ENCODE data around the gene ANKRD23.
A peak's percentile ranks its signal among the peaks of the same experiment; 100 is the strongest.
"Not testable (repeated sequence)": the region's sequence is repeated elsewhere in the genome, so short reads cannot be mapped to it uniquely, and the experiment has no call there.

ANKRD23 gene

DNA sequence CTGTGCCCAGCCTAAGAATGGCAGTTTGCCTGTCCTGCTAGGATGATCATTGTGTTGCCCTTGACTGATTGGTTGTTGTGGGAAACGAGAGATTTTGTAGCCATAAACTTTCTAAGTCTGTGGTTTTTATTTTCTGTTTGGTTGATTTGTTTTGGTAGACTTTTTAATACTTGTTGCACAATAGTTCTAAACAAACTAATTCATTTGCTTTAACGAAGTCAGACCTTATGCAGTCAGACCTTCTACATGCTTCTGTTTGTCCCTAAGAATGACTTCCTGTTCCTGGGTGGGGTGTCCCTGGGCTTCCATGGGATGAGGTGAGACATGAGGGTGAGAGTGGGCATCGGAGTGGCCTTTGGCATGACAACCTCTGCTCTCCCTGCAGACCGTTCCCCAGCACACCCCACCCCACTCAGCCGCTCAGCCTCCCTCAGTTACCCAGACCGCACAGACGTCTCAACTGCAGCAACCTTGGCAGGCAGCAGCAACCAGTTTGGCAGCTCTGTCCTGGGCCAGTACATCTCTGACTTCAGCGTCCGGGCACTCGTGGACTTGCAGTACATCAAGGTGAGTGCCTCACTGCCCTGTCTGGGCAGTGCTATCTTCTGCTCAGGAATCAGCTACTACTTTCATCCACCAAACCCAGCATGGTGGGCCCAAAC, 35.5 kb downstream of the ANKRD23 start:
- peak; percentile 53 for DNase-seq (ENCODE audit: low read depth)
- TF ChIP-seq, protein P1, sequence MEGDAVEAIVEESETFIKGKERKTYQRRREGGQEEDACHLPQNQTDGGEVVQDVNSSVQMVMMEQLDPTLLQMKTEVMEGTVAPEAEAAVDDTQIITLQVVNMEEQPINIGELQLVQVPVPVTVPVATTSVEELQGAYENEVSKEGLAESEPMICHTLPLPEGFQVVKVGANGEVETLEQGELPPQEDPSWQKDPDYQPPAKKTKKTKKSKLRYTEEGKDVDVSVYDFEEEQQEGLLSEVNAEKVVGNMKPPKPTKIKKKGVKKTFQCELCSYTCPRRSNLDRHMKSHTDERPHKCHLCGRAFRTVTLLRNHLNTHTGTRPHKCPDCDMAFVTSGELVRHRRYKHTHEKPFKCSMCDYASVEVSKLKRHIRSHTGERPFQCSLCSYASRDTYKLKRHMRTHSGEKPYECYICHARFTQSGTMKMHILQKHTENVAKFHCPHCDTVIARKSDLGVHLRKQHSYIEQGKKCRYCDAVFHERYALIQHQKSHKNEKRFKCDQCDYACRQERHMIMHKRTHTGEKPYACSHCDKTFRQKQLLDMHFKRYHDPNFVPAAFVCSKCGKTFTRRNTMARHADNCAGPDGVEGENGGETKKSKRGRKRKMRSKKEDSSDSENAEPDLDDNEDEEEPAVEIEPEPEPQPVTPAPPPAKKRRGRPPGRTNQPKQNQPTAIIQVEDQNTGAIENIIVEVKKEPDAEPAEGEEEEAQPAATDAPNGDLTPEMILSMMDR (IDR thresholded peaks at IDR 0.05; ENCODE audit: control insufficient read depth, extremely low read depth, insufficient read depth) = no peak
- no peak overlapping the region for H3K4me3 ChIP-seq (ENCODE audit: low read depth, low read length)

DNA sequence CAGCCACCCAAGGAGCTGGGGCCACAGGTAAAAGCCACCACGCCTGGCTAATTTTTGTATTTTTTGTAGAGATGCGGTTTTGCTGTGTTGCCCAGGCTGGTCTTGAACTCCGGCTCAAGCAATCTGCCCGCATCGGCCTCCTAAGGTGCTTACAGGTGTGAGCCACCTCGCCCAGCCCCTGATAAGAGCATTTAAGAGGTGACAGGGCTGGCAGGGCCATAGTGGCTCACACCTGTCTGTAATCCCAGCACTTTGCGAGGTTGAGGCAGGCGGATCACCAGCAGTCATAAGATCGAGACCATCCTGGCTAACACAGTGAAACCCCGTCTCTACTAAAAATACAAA, 36.7 kb downstream of the ANKRD23 start:
- DNase-seq (ENCODE audit: low read depth) = no peak
- TF ChIP-seq, protein P1 (IDR thresholded peaks at IDR 0.05; ENCODE audit: control insufficient read depth, extremely low read depth, insufficient read depth) = no peak
- no peak overlapping the region for H3K4me3 ChIP-seq (ENCODE audit: low read depth, low read length)

DNA sequence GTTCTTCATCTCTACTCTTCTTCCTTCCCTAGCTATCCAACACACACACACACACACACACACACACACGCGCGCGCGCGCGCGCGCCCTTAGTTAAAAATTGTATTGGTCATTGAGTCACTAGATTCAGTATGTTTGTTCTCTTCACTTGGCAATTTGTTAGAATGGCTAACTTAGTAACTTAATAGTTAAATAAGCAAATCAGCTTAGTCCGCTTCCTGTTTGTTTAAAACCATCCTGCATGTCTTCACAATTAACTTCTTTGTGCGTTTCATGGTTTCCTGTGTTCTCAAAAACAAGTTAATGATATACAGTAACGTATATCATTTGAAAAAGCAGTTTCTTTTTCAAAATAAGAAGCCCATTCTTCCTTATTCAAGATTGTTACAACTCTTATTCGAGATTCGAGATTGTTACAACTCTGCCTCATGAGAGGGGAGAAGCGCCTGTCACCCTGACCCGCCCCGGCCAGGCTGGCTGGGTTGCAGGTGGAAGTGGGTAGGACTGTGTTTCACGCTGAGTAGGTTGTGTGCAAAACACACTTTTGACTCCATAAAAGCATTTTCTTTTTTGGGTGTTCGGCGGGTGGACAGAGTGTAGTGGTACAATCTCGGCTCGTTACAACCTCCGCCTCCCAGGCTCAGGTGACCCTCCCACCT, 37.2 kb downstream of the ANKRD23 start:
- H3K4me3 ChIP-seq (ENCODE audit: low read depth, low read length) = no peak overlapping the region
- no peak for DNase-seq (ENCODE audit: low read depth)
- TF ChIP-seq, protein P1 (IDR thresholded peaks at IDR 0.05; ENCODE audit: control insufficient read depth, extremely low read depth, insufficient read depth) = no peak

DNA sequence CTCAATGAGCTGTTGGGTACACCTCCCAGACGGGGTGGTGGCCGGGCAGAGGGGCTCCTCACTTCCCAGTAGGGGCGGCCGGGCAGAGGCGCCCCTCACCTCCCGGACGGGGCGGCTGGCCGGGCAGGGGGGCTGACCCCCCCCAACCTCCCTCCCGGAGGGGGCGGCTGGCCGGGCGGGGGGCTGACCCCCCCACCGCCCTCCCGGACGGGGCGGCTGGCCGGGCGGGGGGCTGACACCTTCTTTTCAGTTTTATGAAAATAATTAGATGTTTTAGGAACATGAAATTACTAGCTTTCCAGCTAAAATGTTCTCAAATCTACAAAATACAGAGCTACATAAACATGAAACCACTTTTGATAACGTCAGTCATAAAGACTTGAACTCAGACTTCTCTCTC, 37.9 kb downstream of the ANKRD23 start:
- not testable (repeated sequence) for DNase-seq (ENCODE audit: low read depth)

DNA sequence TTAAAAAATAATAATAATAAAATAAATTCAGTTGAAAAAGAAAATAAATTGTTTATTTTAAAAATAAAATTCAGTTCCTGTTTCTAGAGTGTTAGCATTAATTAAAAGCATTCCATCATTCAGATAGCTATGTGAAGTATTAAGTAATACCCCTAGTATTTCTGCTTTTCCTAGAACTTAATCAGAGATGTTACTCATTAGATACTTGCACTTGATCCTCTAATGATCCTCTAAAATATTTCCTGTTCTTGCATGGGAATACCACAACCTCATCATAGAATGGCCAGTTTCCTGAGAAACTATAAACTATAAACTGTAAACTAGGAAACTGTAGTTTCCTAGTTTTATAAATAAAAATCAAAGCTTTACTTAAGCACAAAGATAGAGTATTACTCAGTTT, 38.8 kb downstream of the ANKRD23 start:
- no peak overlapping the region for H3K4me3 ChIP-seq (ENCODE audit: low read depth, low read length)
- TF ChIP-seq, protein P1 (IDR thresholded peaks at IDR 0.05; ENCODE audit: control insufficient read depth, extremely low read depth, insufficient read depth) = no peak
- no peak for DNase-seq (ENCODE audit: low read depth)

More for the DNA sequence above, 37.9 kb downstream of the ANKRD23 start:
- not testable (repeated sequence) for H3K4me3 ChIP-seq (ENCODE audit: low read depth, low read length)

DNA sequence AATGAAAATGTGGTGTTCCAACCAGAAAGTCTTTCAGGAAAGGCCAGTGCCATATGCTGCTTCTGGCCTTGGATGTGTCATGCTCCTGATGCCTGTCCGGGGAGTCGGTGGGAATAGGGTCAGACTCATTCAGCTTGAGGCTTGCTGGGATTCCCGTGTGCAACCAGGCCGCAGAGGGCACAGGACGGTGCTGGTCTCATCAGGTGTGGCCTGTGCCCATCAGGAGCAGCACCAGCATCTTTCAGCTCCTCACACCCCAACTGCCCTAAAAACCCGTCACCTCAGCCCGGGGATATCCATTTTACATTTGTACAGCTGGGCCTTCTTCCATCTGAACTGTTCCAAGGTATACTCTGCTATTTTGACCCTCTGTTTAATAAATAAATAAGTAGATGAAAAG, 41.1 kb downstream of the ANKRD23 start:
- no peak for DNase-seq (ENCODE audit: low read depth)
- TF ChIP-seq, protein P1 (IDR thresholded peaks at IDR 0.05; ENCODE audit: control insufficient read depth, extremely low read depth, insufficient read depth) = no peak
- H3K4me3 ChIP-seq (ENCODE audit: low read depth, low read length) = no peak overlapping the region

DNA sequence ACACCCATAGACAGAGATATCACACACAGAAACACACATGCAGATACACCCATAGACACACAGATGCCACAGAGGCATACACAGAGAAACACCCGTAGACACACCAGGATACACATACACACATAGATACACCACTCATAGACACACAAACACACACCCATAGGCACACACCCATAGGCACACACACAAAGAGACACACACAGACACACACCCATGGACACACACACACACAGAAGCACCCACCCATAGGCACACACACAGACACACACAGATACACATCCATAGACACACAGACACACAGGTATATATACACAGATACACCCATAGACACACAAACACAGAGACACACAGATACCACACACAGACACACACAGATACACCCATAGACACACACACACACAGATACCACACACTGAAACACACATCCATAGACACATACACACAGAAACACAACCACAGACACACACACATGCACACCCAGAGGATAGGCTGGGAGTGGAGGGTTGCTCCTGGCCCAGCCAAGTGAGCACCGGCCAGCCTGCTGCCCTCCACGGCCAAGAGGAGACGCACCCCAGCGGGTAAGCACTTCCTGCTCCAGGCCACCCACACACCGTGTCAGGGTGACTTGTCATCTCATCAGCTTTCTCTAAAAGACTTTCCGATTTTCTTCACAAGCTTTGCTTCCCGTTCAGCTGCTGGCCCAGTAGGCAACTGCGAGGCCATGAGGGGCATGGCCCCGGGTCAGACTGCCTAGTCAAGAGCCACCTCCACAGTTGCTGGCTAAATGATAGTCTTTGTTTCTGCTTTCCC, 41.8 kb downstream of the ANKRD23 start:
- H3K4me3 ChIP-seq (ENCODE audit: low read depth, low read length) = no peak overlapping the region
- DNase-seq (ENCODE audit: low read depth) = no peak
- TF ChIP-seq, protein P1 (IDR thresholded peaks at IDR 0.05; ENCODE audit: control insufficient read depth, extremely low read depth, insufficient read depth) = no peak

Measured in LNCaP clone FGC (cell line).